ENCODE data around the gene TEX50.
"Not testable (repeated sequence)": the region's sequence is repeated elsewhere in the genome, so short reads cannot be mapped to it uniquely, and the experiment has no call there.

The TEX50 gene

DNA sequence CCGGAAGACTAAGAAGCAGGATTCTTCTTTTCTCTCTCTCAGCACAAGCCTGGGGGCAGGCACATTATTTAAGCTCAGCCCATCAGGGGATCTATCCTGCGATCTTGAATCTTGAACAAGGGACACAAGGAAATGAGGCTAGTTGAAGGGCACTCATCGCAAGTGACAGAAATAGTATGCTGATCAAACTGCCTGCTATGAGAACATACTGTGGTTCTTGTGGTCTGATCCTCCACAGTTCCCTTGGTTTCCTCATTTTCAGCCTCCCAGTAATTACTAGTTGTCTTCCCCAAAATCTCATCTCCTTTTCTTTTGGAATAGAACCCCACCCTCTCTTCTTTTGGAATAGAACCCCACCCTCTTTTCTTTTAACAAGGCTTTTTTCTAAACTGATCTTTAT is 28.0 kb downstream of the TEX50 start:
- DNase-seq (ENCODE audit: low read depth): peak; percentile 32

DNA sequence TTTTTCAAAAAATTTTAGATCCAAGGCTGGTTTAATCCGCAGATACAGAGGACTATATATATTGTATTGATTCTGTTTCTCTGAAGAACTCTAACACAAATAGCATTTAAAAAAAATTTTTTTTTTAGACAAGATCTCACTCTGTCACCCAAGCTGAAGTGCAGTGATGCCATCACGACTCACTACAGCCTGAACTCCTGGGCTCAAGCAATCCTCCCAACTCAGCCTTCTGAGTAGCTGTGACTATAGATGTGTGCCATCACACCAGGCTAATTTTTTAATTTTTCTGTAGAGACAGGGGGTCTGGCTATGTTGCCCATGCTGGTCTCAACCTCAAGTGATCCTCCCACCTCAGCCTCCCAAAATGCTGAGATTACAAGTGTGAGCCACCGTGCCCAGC is 31.5 kb downstream of the TEX50 start:
- DNase-seq (ENCODE audit: low read depth): no peak

DNA sequence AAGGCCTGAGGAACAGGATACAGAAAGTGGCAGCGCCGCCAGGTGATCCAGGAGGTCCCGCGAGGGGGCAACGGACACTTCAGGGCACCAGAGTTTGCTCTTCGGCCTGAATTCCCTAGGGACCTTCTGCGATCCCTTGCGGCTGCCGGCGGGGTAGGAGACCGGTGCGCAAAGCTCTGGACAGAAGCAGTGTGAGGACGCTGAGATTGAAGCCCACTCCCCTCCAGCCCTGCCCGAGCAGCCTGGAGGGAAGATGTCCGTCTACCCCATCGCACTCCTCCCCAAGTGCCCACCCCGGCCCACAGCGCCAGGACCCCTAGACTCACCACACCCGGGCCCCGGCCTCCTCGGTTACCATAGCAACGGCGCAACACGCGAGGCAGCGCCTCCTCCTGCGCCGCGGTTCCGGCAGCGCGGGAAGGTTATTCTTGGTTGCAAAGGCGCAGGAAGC is 34.4 kb downstream of the TEX50 start, which contains the start of gene ANKRD45:
ANKRD45 (minus strand) TSS at position 361 of the 451 bp plus-strand sequence. CDS start 10,433 bp downstream, outside the sequence.
- no peak for DNase-seq (ENCODE audit: low read depth)

DNA sequence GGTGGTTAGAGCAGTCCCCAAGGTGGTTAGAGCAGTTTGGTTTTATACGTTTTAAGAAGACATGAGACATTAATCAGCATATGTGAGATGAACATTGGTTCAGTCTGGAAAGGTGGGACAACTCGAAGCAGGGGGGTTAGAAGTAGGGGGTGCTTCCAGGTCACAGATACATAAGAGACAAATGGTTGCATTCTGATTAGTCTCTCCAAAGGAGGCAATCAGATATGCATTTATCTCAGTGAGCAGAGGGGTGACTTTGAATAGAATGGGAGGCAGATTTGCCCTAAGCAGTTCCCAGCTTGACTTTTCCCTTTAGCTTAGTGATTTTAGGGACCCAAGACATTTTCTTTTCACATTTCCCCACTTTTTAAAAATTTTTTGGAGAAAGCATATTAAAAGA is 39.4 kb downstream of the TEX50 start:
- DNase-seq (ENCODE audit: low read depth): not testable (repeated sequence)

DNA sequence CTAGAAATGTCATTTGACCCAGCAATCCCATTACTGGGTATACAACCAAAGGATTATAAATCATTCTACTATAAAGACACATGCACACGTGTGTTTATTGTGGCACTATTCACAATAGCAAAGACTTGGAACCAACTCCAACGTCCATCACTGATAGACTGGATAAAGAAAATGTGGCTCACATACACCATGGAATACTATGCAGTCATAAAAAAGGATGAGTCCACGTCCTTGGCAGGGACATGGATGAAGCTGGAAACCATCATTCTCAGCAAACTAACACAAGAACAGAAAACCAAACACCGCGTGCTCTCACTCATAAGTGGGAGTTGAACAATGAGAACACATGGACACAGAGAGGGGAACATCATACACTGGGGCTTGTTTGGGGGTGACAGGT is 45.0 kb downstream of the TEX50 start:
- DNase-seq (ENCODE audit: low read depth): not testable (repeated sequence)

- no peak for DNase-seq (ENCODE audit: low read depth)
Observed at GRCh38 chr1:173682184-173682583, 47.0 kb downstream of the TEX50 start.

GRCh38 chr1:173683838-173684237 is 48.7 kb downstream of the TEX50 start:
- not testable (repeated sequence) for DNase-seq (ENCODE audit: low read depth)

- DNase-seq (ENCODE audit: low read depth): not testable (repeated sequence)
Observed at GRCh38 chr1:173685121-173685520, 50.0 kb downstream of the TEX50 start.

Measured in CMK (cell line).